CD4-positive, alpha-beta T cell treated with Interleukin-10 for 1 hour (primary cell): ENCODE data around the gene SCO2.
A peak's percentile ranks its signal among the peaks of the same experiment; 100 is the strongest.
"Not testable (repeated sequence)": the region's sequence is repeated elsewhere in the genome, so short reads cannot be mapped to it uniquely, and the experiment has no call there.

Experiments used
- DNase-seq: peaks from one replicate; pipeline ENCODE4 v3.0.0-alpha.2; 2020

SCO2 gene

GRCh38 chr22:50531546-50531961, 6.2 kb upstream of the SCO2 start:
- peak; percentile 79 for DNase-seq

GRCh38 chr22:50530877-50531545, 5.6 kb upstream of the SCO2 start:
- DNase-seq = peak; percentile 88

GRCh38 chr22:50530580-50530876, 5.1 kb upstream of the SCO2 start:
- no peak for DNase-seq

GRCh38 chr22:50529897-50530579, 4.6 kb upstream of the SCO2 start, which contains the start of gene TYMP:
TYMP (minus strand) TSS chr22:50530012; CDS start chr22:50529709, 303 bp downstream.
- DNase-seq = peak; percentile 80

- DNase-seq = no peak
Observed at GRCh38 chr22:50529416-50529896, 4.1 kb upstream of the SCO2 start.

- no peak for DNase-seq
Observed at GRCh38 chr22:50528682-50529415, 3.5 kb upstream of the SCO2 start.

GRCh38 chr22:50527921-50528681, 2.7 kb upstream of the SCO2 start:
- no peak for DNase-seq

GRCh38 chr22:50526834-50527801, 1.7 kb upstream of the SCO2 start:
- peak; percentile 62 for DNase-seq

GRCh38 chr22:50526108-50526833, 873 bp upstream of the SCO2 start:
- peak; percentile 89 for DNase-seq

GRCh38 chr22:50525858-50526107, 385 bp upstream of the SCO2 start:
- no peak for DNase-seq

GRCh38 chr22:50524676-50525103, 708 bp downstream of the SCO2 start:
- DNase-seq = no peak

GRCh38 chr22:50523806-50524675, 1.4 kb downstream of the SCO2 start:
- no peak for DNase-seq

- no peak for DNase-seq
Observed at GRCh38 chr22:50523458-50523805, 2.0 kb downstream of the SCO2 start.

GRCh38 chr22:50522806-50523438, 2.5 kb downstream of the SCO2 start:
- no peak for DNase-seq

GRCh38 chr22:50522208-50522805, 3.1 kb downstream of the SCO2 start:
- DNase-seq = no peak

GRCh38 chr22:50521710-50522109, 3.7 kb downstream of the SCO2 start:
- DNase-seq = no peak

- DNase-seq = no peak
Observed at GRCh38 chr22:50520826-50521453, 4.5 kb downstream of the SCO2 start.

GRCh38 chr22:50520184-50520583, 5.2 kb downstream of the SCO2 start:
- not testable (repeated sequence) for DNase-seq

- no peak for DNase-seq
Observed at GRCh38 chr22:50519151-50519550, 6.2 kb downstream of the SCO2 start.
